GM21367 (cell line): ENCODE results near the gene ALDH8A1.

Experiments
- ATAC-seq: cut with Tn5 transposase; IDR thresholded peaks from one replicate; pipeline ENCODE4 v1.9.1; 2021; ENCODE audit not compliant: unreplicated experiment

The ALDH8A1 gene

DNA sequence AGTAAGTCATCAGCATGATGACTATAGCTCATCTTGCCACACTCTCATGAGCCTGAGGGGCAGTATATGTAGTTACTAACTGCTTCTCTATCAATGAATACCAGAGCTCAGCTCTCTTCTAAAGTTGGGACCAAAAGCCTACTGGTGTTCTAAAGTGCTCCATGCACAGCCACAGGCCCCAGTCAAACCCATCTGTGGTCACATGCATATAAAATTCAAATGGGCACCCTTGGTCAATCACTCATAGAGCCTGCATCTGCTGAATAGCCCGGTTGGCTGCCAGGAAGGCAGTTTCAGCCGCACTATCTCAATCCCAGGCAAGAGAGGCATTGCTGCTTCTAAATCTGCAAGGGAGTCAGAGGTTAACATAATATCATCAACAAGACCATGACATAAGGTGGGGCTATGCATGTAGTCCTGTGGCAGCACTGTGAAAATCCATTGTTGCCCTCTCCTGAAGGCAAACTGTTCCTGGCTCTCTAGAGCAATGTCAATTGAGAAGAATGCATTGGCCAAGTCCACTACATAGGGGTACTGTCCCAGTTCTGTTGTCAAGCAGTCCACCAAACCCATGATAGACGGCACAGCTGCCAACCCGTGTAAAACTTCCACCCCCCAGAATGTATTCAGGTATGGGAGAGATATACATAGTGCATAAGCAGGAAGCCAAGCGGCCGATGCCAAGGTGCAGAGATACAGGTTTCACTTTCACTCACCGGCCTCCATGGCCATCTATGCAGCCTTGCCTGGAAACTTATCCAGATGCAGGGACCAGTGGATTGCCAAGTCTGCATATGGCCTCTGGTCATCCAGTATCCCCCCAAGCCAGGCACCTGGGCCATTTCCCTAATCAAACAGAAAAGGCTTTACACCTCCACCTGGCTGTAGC lies 76.2 kb downstream of the ALDH8A1 start:
- peak; percentile 38 for ATAC-seq

DNA sequence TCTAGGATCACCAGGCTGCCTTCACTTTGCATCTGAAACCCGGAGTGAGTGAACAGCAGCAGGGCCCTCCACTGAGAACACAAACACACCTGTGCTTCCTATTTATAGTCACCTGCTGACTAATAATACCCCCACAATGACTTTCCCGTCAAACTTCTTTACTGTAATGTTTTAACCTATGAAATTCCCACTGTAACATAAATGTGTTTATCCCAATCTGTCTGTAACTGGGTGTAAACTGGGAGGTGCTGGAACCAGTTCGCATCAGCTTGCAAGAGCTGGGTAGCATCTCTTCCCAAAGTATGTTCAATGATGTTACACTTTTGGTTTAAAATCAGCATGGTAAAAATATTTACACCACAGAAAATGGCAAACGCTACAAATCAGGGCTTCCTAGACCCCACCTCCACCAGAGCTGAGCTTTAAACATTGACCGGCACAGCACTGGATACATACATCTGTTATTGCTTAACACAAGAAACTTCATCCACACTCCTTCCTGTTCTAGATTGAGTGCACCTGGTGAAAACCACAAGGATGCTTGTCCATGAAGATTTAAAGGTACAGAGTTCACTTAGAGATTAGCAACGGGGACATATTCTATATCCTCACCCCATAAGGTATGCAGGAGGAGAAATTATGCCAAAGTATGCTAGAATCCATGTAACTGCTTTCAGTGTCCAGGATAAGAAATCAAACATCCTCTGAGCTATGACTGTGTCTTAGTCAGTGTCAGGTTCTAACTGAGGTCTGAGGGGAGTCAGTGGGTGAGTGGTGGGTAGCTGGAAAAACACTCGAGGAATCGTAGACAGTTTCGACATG lies 79.0 kb downstream of the ALDH8A1 start:
- ATAC-seq = peak; percentile 76

DNA sequence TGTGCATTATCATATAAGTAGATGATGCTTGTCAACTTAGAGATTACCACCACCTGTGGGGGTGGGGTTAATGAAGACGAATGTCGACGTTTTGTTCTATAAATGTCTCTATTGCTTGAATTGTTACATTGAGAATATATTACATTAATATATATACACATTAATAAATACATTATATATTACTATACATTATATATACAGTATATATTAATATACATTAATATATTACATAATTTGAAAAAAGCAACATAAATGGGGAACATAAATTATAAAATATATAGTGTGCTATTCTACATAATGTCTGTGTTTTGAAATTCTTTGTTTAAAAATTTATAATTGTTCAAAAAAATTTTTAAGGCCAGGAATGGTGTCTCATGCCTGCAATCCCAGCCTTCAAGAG lies 81.1 kb downstream of the ALDH8A1 start:
- ATAC-seq = no peak
